ENCODE measurements around the gene HDAC7. TPM values are rescaled to one million over a fixed set of nuclear protein-coding genes. Genes with fewer than 3 reads are reported as not detected.
A peak's percentile ranks its signal among the peaks of the same experiment; 100 is the strongest.

Gene HDAC7
- total RNA-seq, 2 donors from 2014 or later = 39.5 to 67.7 TPM

- Histone ChIP-seq H3K27me3 (replicated peaks; ENCODE audit: insufficient read depth) (no peaks in the 10 kb centered on the region), H3K4me3 (no peak overlapping the region), H3K9me3 (no peaks in the 10 kb centered on the region), H3K36me3 (peaks cover 5 to 17% of the 10 kb centered on the region in 2 donors), H3K4me1 (replicated peaks) (peaks cover 12% of the 10 kb centered on the region), H3K27ac (peak overlapping the region; percentile 59 to 74)
- intact Hi-C loops (cut with DNase I) = no loop called here
- TF ChIP-seq POLR2AphosphoS5 (IDR thresholded peaks at IDR 0.05) (peak; percentile 78), POLR2A (IDR thresholded peaks at IDR 0.05) (no peak)
- peak; percentile 88 for DNase-seq (ENCODE audit: low spot score)
- WGBS = 42% methylated on average over 13 of the region's 13 CpGs
Measured at GRCh38 chr12:47781479-47782371, 38.0 kb downstream of the HDAC7 start.

- 81% methylated on average over 11 of the region's 11 CpGs for WGBS
- no peak overlapping the region for H3K27ac ChIP-seq
- DNase-seq (ENCODE audit: low spot score) = no peak
- TF ChIP-seq POLR2AphosphoS5 (IDR thresholded peaks at IDR 0.05) (no peak), CTCF (IDR thresholded peaks at IDR 0.05) (no peak), POLR2A (IDR thresholded peaks at IDR 0.05) (no peak)
- H3K9me3 ChIP-seq = no peaks in the 10 kb centered on the region
- peaks cover 2 to 6% of the 10 kb centered on the region in 2 donors for H3K36me3 ChIP-seq
- intact Hi-C loops (cut with DNase I) = loop anchor here (2.0 to 5.0 kb wide), 4 partner anchors 38 to 128 kb away; no protein-coding TSS in a partner anchor
- peaks cover 12% of the 10 kb centered on the region for H3K4me1 ChIP-seq (replicated peaks)
- H3K27me3 ChIP-seq (replicated peaks; ENCODE audit: insufficient read depth) = no peaks in the 10 kb centered on the region
- H3K4me3 ChIP-seq = no peak overlapping the region
Measured at GRCh38 chr12:47779943-47780504, 39.7 kb downstream of the HDAC7 start.

GRCh38 chr12:47779301-47779942 lies 40.3 kb downstream of the HDAC7 start:
- Histone ChIP-seq H3K36me3 (peaks cover 0 to under 1% of the 10 kb centered on the region in 2 donors), H3K4me3 (no peak overlapping the region), H3K9me3 (no peaks in the 10 kb centered on the region), H3K27me3 (replicated peaks; ENCODE audit: insufficient read depth) (no peaks in the 10 kb centered on the region), H3K27ac (no peak overlapping the region), H3K4me1 (replicated peaks) (peaks cover 12% of the 10 kb centered on the region)
- WGBS = 33% methylated on average over 19 of the region's 19 CpGs
- DNase-seq (ENCODE audit: low spot score) = peak; percentile 84
- intact Hi-C loops (cut with DNase I) = loop anchor here (2.0 to 5.0 kb wide), 4 partner anchors 37 to 127 kb away; no protein-coding TSS in a partner anchor
- TF ChIP-seq POLR2A (IDR thresholded peaks at IDR 0.05) (no peak), CTCF (IDR thresholded peaks at IDR 0.05) (peak; percentile 79 to 96 (median 95)), POLR2AphosphoS5 (IDR thresholded peaks at IDR 0.05) (peak; percentile 62)

- 46% methylated on average over 11 of the region's 14 CpGs for WGBS
- intact Hi-C loops (cut with DNase I) = loop anchor here (2.0 to 5.0 kb wide), 4 partner anchors 37 to 127 kb away; no protein-coding TSS in a partner anchor
- H3K27ac ChIP-seq = no peak overlapping the region
Measured at GRCh38 chr12:47778881-47779280, 40.8 kb downstream of the HDAC7 start.

More at GRCh38 chr12:47778881-47779280, 40.8 kb downstream of the HDAC7 start:
- no peaks in the 10 kb centered on the region for H3K9me3 ChIP-seq
- DNase-seq (ENCODE audit: low spot score) = no peak
- no peak overlapping the region for H3K4me3 ChIP-seq
- H3K36me3 ChIP-seq = no peaks in the 10 kb centered on the region
- H3K4me1 ChIP-seq (replicated peaks) = peaks cover 12% of the 10 kb centered on the region
- TF ChIP-seq CTCF (IDR thresholded peaks at IDR 0.05) (no peak), POLR2AphosphoS5 (IDR thresholded peaks at IDR 0.05) (no peak), POLR2A (IDR thresholded peaks at IDR 0.05) (no peak)
- H3K27me3 ChIP-seq (replicated peaks; ENCODE audit: insufficient read depth) = no peaks in the 10 kb centered on the region

Measured in prostate gland (tissue), 2 donors.